T-helper 9 cell (primary cell): ENCODE data around the gene SNX32.

Experiments
- DNase-seq: peaks from one replicate; pipeline ENCODE4 v3.0.0-alpha.2; 2020

SNX32 gene

GRCh38 chr11:65797711-65798110 is 36.1 kb upstream of the SNX32 start:
- DNase-seq = no peak

GRCh38 chr11:65798882-65799281 is 34.9 kb upstream of the SNX32 start:
- DNase-seq = no peak

DNA sequence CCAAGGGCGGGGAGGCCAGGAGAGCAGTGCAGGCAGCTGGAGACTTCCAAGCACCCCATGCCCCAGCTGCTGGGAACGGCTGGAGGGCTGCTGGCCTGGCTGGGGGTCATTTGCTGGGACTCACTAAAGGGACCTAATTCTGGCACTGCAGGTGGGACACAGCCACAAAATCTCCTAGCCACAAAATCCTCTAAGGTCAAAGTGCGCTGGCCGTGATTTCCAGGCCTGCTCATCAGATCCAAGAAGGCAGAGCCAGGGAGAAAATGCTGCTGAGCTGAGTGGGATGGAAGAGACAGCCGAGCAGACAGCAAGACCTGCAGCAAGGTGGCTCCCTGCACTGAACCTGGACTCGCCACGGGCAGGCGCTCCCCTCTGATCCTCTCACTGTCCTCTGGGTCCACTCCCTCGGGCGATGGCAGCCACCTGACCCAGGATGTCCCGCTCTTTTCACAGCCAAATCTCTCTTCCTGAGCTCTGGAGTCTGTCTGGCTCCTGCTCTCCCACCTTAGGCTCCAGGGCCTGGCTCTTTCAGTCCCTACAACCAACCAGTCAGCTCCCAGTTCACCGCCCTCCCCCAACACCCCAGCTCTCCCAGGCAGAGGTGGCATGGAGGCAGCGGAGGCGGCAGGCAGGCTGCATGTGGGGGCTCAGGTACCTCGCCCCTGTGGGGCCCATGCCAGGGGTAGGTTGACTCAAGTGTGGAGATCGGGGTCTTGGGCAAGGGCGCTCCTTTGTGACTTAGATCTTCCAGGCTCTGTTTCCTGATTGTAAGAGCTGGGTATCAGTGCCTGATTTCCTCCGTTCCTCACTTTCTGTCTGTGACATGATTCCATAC is 32.4 kb upstream of the SNX32 start:
- no peak for DNase-seq

- no peak for DNase-seq
These were observed 30.9 kb upstream of the SNX32 start for GRCh38 chr11:65802841-65803240.

GRCh38 chr11:65803797-65804492 is 29.8 kb upstream of the SNX32 start:
- DNase-seq = no peak

GRCh38 chr11:65806979-65807378 is 26.8 kb upstream of the SNX32 start:
- DNase-seq = no peak

DNA sequence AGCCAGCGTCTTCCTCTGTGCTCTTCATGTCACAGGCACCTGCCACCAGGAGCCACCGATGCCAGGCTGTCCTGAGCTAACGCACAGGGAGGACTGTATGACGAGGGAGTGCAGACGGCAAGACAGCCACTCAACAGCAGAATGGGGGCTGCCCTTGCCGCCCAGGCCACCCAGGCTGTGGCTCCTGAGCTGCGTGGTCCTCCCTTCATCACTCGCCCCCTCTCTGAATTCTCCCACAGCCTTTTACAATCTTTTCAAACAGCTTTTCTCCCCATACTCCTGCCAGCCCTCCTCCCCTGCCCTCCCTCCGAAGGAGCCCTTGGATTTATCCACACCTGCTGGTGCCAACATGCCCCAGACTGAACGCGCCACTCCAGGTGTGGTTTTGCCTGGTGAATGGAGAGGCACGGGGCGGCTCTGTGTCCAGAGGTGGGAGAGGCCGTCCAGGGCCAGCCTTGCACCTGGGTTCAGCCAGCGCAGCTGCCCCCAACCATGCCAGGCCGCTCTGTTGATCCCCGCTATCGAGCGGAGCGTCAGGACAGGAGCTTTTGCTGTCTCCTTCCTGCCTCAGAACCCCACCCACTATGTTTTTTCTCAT is 24.9 kb upstream of the SNX32 start:
- no peak for DNase-seq

GRCh38 chr11:65809496-65809895 is 24.3 kb upstream of the SNX32 start:
- DNase-seq = no peak

DNA sequence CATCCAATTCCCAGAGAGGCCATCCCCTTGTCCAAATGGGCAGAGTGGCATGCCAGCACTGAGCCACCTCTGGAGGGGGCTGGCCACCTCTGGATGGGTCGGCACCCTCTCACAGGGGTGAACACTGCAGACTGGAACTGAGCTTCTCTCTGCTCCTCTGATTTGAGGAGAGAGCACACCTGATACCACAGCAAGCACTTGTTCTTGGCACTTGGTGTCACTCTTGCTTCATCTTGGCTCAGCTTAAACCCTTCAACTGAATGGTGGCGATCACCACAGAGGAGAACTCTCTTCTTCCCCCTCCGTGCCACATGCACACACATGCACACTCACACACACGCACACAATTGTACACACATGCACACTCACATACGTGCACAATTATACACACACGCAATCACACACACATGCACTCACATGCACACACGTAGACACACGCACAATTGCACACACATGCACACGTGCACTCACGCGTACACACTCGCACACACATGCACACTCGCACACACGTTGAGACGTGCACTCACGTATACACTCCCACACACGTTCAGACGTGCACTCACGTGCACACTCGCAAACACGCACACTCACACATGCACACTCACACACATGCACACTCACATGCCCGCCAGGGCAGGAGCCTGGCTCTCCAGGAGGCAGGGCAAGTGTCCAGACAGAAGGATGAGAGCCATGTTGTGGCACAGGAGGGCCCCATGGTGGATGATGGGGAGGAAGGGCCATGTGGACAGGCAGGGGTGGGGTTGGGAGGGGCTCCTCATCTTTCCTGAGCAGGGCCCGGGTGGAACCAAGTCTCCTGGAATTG is 23.5 kb upstream of the SNX32 start:
- no peak for DNase-seq

DNA sequence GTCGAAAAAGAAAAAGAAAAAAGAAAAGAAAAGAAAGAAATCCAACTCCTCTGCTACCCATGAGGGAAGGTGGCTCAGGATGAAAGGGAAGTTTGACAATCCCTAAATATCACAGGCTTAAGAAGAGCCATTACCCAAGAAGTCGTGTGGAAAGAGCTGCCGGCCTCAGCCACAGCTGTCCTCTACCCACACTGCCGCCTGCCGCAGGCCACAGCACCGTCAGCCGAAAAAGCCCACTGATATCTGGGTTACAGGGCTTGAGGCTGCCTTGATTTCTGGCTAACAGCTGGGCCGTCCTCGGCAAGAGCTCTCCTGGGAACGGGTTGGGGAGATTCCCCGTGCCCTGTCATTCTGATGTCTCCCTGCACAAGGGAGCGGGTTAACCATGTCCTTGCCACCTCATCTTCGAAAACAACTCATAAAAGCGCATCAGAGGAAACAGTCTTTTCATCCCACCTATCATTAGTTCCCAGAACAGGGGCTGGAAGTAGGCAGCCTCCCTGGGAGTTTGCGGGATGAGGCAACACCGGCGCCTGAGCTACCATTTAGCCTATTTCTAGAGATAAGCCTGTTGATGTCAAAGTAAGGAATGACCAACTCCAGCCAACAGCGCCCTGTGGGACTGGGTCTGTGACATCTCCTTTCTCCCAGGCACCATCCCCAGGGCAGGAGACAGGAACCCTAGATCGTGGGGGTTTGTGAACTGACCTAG is 21.8 kb upstream of the SNX32 start:
- DNase-seq = no peak

- no peak for DNase-seq
These were observed 19.4 kb upstream of the SNX32 start for GRCh38 chr11:65814131-65814985.

DNA sequence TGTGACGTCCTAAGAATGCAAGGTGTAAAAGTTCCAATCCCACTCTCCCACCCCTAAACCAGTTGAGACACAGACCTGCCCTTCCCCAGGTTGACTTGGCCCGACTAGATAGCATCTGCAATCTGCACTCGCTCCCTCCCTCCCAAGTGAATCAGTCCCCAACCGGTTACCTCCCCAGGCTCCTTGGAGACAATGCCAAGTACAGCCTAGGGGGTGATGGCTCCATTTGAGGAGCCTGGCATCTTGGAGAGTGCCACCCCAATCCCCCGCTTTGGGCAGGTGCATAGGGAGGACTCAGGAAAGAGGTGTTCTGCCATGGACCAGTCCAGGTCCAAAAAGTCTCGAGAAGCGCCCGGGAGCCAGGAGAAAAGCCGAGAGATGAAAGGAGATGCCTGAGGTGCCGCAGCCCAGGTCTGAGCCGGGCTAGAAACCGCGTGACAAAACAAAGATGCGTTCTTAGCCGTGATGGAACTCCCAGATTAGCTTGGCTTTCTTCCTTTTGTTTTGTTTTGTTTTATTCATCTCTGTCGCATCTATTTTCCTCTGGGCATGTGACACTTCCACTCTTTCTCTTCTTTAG is 18.7 kb upstream of the SNX32 start:
- DNase-seq = no peak

DNA sequence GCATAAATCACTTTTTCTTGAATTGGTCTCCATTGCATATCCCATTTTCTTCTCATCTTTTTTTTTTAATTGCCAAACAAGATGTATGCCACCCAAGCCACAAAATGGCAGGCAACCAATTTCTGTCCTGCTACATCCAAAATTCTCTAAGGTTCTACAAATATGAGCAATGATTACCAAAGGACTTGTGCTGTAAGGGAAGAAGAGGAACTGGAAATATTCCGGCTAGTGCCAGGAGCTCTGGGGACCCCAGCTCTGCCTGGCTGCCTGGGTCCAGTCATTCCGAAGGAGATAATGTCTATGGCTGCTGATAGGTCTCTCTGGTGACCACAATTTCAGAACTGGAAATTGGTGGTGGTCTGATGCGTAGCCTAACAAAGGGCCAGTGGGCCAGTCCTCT is 17.1 kb upstream of the SNX32 start:
- DNase-seq = no peak

- no peak for DNase-seq
These were observed 16.4 kb upstream of the SNX32 start for GRCh38 chr11:65817312-65817834.

- DNase-seq = peak; percentile 99
These were observed 15.7 kb upstream of the SNX32 start for GRCh38 chr11:65817835-65818680.

DNA sequence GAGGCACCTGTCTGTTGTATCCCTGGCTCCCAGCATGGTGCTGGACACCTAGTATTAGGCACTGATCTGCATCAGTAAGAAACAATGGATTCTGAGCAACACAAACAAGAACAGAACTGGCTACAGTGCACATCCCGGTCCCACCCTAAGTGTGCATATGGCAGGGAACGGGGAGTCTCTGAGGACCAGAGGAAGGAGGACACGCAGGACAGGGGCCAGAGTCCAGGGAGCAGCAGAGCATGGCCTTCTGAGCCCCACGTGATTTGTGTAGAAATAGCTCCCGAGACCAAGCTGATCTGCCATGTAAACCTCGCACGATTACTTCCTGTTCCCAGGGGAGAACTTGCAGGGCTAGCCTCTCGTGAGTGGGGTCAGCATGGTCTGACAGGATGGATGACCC is 12.7 kb upstream of the SNX32 start:
- no peak for DNase-seq

DNA sequence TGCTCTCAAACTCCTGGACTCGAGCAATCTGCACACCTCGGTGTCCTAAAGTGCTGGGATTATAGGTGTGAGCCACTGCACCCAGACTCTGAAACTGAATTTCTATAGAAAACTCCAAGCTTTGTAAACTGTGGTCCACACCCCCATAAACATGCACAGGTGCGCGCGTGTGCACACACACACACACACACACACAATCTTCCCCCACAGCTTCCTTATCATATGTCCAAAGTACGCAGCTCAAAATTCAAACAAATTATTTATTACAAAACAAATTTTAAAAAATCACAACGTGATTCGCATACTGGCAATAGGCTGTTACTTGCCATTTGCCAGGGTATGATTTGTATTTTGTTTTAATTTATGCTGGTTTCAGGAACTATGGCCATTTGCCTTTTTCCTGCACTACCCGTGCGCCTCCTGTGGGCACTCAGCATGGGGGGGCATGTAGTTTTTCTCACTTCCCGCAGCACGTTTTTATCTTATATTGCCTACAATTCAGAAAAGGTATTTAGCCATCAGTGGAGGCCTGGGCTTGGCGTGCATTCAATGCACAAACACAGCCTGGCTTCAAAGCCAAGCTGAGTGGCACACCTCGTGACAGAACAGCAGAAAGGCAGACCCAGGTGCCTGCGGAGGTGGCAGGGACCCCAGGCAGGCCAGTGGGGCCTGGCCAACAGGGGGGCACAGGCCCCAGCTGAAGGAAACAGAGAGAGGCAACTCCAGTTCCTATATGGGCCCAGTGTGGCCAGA is 10.8 kb upstream of the SNX32 start:
- DNase-seq = no peak

GRCh38 chr11:65826984-65827735 is 6.6 kb upstream of the SNX32 start:
- no peak for DNase-seq
